Measurements from ENCODE around the gene ALDH4A1.

The ALDH4A1 gene

GRCh38 chr1:18939398-18940302 is 37.3 kb upstream of the ALDH4A1 start:
- DNase-seq (ENCODE audit: low read depth, low spot score): no peak

- DNase-seq (ENCODE audit: low read depth, low spot score): no peak
Observed at GRCh38 chr1:18938707-18939070, 36.3 kb upstream of the ALDH4A1 start.

DNA sequence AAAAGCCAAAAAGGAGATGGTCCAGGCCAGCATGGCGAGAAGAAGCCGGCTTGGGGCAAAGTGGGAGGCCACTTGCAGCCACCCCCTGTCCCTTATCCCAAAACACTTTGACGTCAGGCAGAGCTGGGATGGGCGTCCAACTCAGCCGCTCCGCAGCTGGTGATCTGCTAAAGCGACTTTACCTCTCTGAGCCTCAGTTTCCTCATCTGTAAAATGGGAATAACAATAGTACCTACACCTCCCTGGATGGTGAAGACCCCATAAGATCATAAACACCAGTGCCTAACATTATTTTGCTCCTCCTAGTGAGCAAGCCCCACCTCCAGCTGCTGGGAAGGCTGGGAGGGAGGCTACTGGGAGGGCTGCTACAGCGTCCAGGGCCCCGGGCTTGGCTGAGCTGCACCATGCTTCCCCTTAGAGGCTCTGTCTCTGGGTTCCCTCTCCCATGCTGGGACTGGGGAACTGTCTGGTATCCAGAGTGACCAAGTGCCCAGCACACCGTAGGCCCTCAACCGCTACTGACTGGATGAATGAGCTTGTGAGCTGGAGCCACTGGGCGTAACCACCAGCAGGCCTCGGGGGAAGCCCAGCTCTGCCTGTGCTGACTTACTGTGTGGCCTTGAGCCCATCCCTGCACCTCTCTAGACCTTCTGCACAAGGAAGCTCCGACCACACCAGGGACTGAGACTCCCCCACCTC is 35.8 kb upstream of the ALDH4A1 start:
- DNase-seq (ENCODE audit: low read depth, low spot score): no peak

DNA sequence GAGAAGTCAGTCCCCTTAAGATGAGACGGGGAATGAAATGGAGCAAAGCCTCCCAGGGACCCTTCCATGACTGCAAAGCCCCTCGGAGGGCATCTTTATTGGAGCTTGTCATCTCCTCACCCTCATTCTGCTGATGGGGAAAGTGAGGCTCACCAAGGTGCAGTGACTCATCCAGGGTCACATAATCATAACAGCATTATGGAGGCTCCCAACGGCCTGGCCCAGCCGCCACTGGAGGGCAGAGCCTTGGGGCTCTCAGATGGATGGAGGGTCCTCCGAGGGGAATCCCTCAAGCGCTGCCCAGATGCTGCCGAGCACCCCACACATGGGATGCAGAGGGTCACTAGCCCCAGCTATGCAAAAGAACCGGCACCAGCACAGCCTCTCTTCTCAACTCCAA is 35.2 kb upstream of the ALDH4A1 start:
- DNase-seq (ENCODE audit: low read depth, low spot score): no peak

DNA sequence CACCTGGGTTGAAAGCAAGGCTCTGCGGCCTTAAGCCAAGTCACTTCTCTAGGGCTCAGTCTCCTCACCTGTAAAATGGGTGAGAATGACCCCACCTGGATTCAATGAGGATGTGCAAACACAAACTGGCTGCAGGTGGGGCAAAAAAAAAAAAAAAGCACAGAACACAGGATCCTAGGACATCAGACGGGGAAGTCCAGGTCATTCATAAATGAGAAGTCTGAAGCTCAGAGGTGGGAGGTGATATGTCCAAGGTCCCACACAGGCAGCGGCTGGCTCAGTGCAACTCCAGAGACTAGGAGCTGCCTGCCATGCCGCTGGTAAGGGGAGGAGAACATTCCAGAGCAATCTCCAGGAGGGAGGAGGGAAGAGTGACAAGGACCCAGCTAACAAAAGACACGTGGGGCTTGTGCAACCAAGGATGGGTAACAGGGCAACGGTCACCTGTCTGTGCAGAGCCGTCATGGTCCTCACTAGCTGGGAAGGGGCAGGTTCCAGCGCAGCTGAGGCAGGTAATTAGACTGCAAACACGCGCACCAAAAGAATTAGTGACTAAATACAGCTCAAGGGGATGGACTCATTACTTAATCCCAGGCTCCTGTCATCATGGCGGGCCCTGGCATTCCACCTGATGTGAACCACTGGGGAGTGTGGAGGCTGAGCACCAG is 34.6 kb upstream of the ALDH4A1 start:
- DNase-seq (ENCODE audit: low read depth, low spot score): no peak

GRCh38 chr1:18936471-18936813 is 34.1 kb upstream of the ALDH4A1 start:
- DNase-seq (ENCODE audit: low read depth, low spot score): no peak

DNA sequence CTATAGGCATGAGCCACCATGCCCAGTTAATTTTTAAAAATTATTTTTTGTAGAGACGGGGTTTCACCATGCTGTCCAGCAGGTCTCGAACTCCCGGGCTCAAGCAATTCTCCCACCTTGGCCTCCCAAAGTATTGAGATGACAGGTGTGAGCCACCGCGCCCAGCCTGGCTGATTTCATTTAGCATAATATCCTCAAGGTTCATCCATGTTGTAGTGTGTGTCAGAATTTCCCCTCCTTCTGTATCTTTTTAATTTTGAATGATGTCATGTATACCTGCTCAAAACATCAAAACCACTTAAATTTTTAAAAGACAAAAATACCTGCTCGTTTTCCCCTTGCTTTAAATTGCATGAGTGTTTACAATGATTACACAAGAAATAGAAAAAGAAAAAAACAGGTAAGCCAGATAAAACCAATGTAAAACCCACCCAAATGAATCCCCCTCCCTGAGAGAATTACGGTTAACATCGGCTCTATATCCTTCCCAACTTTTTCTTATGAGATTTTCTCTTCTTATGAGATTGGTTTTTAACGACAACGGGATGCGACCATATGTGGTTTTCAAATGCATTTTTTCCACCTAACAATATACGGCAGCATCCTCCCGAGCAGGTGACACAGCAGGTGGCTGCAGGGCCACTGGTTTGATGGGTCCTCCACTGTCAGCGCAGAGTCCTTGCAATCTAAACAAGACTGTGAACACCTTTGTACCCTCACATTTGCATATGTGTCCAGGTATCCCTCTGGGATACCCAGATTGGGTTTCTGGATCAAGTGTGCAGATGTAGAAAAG is 32.0 kb upstream of the ALDH4A1 start:
- no peak for DNase-seq (ENCODE audit: low read depth, low spot score)

GRCh38 chr1:18932879-18933278 is 30.5 kb upstream of the ALDH4A1 start:
- no peak for DNase-seq (ENCODE audit: low read depth, low spot score)

DNA sequence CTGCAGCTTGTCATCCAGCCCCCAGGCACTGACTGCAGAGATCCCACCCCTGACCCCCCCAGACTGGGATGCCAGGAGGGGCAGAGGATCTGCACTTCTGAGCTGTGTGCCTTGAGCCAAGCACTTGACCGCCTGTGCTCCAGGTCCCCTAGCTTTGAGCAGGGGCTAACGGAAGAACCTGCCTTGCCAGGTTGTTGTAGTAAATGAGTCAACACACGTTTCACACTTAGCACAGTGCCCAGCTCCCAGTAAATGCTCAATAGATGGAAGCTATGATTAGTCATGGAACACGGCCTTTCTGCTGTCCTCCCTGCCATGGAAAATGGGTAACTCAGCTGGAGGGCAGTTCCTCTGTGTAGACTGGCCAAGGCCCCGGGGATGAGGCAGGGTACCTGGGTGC is 30.0 kb upstream of the ALDH4A1 start:
- no peak for DNase-seq (ENCODE audit: low read depth, low spot score)

DNA sequence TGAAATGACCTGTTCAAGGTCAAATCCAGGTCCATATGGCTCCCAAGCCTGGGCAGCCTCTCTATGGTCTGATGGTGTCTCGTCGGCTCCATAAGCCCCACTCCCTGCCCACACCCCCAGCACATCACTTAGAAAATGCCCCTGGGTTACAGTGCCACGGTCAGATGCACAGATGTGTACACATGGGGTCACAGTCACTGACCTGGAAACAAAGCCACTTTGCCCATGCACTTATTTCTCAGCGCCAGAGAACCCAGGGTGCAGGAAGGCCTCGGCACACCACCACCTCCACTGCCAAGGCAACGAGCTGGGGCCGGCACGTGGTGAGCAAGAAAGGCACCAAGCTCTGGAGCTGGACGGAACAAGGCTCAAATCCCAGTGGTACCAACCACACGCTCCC is 29.4 kb upstream of the ALDH4A1 start:
- DNase-seq (ENCODE audit: low read depth, low spot score): no peak

- DNase-seq (ENCODE audit: low read depth, low spot score): no peak
Observed at GRCh38 chr1:18929686-18930085, 27.3 kb upstream of the ALDH4A1 start.

DNA sequence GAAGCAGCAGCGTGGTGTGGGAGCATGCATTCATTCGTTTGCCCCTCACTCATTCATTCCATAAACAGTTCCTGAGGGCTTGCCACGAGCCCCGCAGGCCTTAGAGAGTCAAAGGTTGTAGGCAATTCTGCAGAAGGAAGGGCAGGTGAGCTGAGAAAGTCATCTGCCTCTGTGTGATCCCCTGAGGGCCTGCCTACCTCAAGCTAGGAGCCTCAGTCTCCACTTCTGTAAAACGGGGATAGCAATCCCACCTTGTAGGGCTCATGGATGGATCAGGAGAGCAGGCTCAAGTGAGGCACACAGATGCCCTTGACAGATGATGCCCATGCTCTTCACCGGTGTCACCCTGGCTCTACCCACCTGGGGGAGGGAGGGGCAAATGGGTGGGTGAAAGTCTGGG is 26.6 kb upstream of the ALDH4A1 start:
- no peak for DNase-seq (ENCODE audit: low read depth, low spot score)

- no peak for DNase-seq (ENCODE audit: low read depth, low spot score)
Observed at GRCh38 chr1:18928406-18928805, 26.1 kb upstream of the ALDH4A1 start.

- DNase-seq (ENCODE audit: low read depth, low spot score): no peak
Observed at GRCh38 chr1:18927654-18928272, 25.4 kb upstream of the ALDH4A1 start.

DNA sequence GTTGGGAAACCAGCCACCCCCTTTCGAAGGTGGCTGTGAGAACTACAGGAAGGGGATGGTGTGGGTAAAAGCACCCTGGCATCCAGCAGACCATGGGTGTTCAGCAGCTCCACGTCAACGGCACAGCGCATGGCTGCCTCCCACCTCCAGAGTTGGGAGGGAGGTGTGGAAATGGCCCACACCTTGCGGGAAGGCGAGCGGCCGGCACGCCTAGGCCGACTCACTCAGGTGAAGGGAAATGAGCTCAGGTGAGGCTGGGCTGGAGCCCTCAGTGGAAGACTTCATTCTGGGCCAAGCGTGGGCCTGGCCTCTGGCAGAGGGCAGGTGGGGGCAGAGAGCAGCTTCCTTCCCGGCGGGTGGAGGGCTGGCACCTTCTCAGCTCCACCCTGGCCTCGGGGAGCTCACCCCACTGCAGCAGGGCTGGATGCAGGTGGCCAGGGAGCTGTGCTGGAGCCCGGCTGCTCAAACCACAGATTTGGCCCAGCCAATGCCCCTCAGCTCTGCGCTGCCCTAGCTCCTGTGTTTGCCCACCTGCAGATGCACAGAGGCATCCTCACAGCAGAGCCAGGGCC is 24.8 kb upstream of the ALDH4A1 start:
- no peak for DNase-seq (ENCODE audit: low read depth, low spot score)

DNA sequence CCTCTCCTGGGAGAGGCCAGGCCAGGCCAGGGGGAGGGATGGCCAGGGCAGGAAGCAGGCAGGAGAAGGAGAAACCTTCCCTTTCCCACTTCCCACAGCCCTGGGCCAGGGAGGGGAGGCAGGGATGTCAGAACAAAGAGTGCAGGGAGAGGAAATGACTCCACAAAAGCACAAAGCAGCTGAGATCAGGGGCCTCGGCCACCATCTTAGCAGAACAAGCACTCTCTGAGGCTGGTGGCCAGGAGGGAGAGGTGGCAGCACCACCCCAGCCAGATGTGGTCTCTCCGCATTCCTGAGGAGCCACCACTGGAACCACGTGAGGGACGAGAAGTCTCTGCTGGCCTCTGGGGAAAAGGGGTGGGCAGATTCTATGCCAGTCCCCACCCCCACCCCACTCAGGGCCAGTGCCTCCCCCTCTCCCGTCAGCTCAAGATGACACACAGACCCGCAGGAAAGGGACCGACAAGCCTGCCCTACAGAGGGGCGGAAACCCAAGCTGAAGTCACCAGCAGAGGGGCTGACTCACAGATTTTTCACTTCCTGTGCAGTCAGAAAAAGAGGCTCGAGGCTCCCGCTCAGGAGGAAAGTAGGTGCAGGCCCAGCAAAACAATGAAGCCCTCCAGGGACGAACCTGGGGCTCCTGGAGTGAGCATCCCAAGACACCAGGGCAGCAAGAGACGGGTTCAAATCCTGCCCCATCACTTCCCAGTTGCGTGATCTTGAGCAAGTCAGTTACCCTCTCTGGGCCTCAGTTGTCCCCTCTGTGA is 24.1 kb upstream of the ALDH4A1 start:
- no peak for DNase-seq (ENCODE audit: low read depth, low spot score)

- DNase-seq (ENCODE audit: low read depth, low spot score): no peak
Observed at GRCh38 chr1:18925279-18925678, 22.9 kb upstream of the ALDH4A1 start.

- DNase-seq (ENCODE audit: low read depth, low spot score): no peak
Observed at GRCh38 chr1:18924221-18924691, 21.9 kb upstream of the ALDH4A1 start.

GRCh38 chr1:18923756-18924211 is 21.4 kb upstream of the ALDH4A1 start:
- DNase-seq (ENCODE audit: low read depth, low spot score): no peak

All from smooth muscle cell of the brain vasculature (primary cell).